DND-41 (cell line): ENCODE measurements around the gene TAAR6.

Source experiments
- CTCF ChIP-seq: IDR thresholded peaks from 2 replicates; pipeline ENCODE4 v1.5.1; 2012; ENCODE audit warnings: borderline replicate concordance, low read length, moderate library complexity, mild to moderate bottlenecking; ENCODE audit not compliant: poor library complexity, severe bottlenecking; ENCODE audit errors: extremely low read depth
- EZH2 ChIP-seq: IDR thresholded peaks from 3 replicates; pipeline ENCODE4 v1.6.1; 2012; ENCODE audit warnings: borderline replicate concordance, low read depth, mild to moderate bottlenecking, moderate library complexity, low read length, inconsistent platforms; ENCODE audit not compliant: severe bottlenecking

GRCh38 chr6:132544826-132545225 is 25.3 kb upstream of the TAAR6 start:
- no peak for TF ChIP-seq CTCF
- no peak for TF ChIP-seq EZH2
